ENCODE results near the gene TACSTD2.
"Not testable (repeated sequence)": the region's sequence is repeated elsewhere in the genome, so short reads cannot be mapped to it uniquely, and the experiment has no call there.

Gene TACSTD2

GRCh38 chr1:58587667-58588066 is 10.6 kb upstream of the TACSTD2 start:
- no peak for DNase-seq (ENCODE audit: low read depth)

GRCh38 chr1:58586271-58586670 is 9.2 kb upstream of the TACSTD2 start:
- DNase-seq (ENCODE audit: low read depth): no peak

- no peak for DNase-seq (ENCODE audit: low read depth)
Observed at GRCh38 chr1:58585581-58586151, 8.6 kb upstream of the TACSTD2 start.

DNA sequence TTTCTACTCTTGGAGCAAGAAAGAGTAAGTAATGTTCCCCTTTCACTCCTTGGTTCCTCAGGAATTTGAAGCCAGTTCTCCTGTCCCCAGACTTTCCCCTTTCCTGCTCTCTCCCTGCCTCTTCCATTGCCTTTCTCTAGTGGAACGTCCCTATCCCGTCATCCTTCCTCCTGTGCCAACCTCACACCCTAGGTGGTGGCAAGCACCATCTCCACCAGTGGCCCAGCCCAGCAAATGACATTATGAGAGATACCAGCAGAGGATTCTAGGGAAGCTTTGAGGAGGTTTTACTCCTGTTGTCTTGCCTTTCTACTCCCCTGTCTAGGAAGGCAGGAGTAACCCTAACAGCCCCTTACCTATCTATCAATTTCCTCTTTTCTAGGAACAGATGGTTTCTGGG is 8.1 kb upstream of the TACSTD2 start:
- DNase-seq (ENCODE audit: low read depth): no peak

DNA sequence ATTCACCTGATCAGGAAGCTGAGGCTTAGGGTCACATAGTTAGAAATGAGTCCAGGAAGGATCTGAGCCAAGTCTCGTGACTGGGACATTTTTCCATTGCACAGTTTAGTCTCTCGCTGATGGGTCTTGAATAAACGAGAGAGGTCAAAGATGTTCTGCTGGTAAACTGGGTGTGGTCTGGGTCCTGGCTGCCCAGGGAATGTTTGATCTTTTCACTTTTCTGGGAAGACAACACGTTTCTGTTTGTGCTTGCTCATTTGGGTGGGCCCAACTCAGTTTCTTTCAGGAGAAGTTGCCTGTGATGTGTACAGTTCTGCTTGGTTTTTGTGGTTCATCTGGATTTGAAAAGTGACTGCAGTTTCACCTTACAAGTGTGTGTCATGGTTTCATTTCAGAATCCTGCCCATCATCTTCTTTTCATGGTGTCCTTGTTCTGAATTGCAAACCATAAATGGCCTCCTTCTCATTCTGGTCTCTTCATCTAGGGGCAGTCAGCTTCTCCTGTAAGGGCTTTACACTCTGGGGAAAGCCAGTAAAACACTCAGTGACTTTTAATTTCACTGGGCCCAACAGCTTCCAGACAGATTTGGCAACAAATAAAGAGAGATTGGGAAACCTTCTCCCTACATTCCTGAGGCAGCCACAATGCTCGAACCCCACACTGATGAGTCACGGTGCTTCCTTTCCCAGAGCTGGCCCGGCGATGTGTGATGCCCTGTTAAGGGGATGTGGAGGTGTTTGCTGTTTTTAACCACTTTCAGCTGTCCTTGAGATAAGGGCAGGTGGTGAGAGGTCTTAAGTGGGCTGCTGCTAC is 7.2 kb upstream of the TACSTD2 start:
- DNase-seq (ENCODE audit: low read depth): peak; percentile 92

GRCh38 chr1:58583496-58583895 is 6.4 kb upstream of the TACSTD2 start:
- DNase-seq (ENCODE audit: low read depth): no peak

- DNase-seq (ENCODE audit: low read depth): not testable (repeated sequence)
Observed at GRCh38 chr1:58582143-58582542, 5.1 kb upstream of the TACSTD2 start.

GRCh38 chr1:58581641-58582040 is 4.6 kb upstream of the TACSTD2 start:
- DNase-seq (ENCODE audit: low read depth): no peak

DNA sequence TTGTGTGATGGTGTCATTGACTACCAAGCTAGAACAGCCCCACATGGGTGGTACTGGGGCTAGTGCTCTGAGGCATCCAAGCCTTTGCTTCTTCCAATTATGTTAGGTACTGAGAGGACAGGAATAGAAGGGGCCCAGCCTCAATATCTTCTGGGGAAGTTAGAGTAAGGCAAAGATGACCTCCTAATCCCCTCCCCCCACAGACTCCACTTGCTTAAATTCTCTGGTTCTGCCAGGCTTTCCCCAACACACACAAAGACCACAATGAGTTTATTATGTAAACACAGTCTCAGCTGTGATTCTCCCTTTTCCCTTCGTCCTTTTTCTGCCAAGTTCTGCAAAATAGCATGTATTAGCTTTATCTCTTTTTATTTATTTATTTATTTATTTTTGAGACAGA is 3.1 kb upstream of the TACSTD2 start:
- DNase-seq (ENCODE audit: low read depth): no peak

DNA sequence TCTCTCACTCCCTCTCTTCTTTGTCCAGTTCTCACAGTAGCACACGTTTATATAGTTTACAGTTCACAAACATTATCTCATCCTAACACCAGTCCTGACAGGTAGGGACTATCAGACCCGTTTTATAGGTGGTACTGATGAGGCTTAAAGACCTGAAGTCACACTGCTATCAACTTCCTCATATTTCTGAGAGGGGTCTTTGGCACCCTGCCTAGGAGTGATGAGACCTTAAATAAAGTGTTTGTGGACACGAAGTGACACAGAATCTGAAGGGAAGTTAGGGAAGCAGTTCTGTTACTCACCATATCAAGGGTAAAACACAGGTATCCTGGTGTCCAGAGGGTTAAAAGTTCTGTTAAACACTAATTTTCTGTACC is 590 bp upstream of the TACSTD2 start:
- DNase-seq (ENCODE audit: low read depth): no peak

DNA sequence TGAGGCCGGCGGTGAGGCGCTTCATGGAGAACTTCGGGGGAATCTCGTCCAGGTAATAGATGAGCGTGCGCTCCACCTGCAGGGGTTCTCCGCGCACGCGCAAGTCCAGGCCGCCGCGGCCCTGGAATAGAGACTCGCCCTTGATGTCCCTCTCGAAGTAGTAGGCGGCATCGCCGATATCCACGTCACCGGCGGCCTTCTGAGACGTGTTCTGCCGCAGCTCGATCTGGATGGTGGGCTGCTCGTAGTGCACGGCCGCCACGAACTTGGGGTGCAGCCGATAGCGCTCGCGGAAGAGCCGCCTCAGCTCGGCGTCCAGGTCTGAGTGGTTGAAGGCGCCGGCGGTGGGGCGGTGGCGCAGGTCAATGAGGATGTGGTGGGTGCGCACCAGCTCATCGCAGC is 726 bp downstream of the TACSTD2 start:
- no peak for DNase-seq (ENCODE audit: low read depth)

GRCh38 chr1:58575551-58576324 is 1.3 kb downstream of the TACSTD2 start:
- DNase-seq (ENCODE audit: low read depth): no peak

DNA sequence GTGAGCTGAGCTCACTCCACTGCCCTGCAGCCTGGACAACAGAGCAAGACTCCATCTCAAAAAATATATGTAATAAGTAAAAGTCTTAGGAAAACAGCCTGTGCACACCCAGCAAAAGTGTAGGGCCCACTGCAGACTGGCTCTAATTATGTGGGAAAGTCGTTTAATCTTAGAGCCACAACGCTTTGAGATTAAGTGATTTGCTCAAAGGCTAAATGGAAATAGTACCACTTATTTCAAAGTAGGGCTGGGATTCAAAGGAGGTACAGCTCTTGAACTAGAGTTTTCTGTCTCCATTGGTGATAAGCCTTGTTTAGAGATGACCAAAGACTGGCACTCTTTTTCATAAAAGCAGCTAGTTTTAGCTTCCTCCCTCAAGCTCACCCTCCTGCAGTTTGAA is 2.2 kb downstream of the TACSTD2 start:
- DNase-seq (ENCODE audit: low read depth): no peak

- DNase-seq (ENCODE audit: low read depth): no peak
Observed at GRCh38 chr1:58573705-58574591, 3.1 kb downstream of the TACSTD2 start.

DNA sequence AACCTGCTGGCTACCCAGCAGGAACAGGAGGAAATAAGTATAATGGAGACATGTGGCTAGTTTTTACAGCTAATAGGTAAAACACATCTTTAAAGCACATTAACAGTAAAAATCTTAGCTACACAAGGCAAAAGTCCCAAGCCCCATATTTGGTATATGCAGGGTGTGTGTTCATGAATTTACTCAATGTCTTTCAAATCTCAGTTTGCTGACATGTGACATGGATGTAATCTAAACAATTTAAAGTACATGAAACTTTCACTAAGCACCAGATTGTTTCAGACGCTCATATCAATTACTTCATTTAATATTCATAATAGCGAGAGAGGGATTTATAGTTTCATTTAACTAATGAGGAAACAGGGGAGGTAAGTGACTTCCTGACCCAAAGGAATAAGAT is 3.9 kb downstream of the TACSTD2 start:
- DNase-seq (ENCODE audit: low read depth): no peak

DNA sequence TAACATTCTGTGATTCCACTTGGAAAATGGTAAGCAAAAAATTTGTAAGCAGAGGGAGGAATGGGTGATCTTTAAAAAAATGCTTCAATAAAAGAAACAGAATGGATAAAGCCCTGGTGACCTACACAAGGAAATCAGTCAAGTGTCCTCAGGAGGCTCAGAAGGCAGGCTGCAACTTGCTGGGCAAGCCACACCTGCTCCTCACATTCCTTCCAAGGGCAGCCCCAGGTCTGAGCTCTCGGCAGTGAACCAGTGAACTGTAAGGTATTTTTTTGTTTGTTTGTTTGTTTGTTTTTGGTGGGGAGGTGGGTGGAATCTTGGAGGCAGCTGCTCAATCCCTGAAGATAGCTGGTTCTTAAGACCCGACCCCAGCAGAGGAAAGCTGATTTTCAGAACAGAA is 4.4 kb downstream of the TACSTD2 start:
- no peak for DNase-seq (ENCODE audit: low read depth)

- DNase-seq (ENCODE audit: low read depth): no peak
Observed at GRCh38 chr1:58571616-58572015, 5.4 kb downstream of the TACSTD2 start.

DNA sequence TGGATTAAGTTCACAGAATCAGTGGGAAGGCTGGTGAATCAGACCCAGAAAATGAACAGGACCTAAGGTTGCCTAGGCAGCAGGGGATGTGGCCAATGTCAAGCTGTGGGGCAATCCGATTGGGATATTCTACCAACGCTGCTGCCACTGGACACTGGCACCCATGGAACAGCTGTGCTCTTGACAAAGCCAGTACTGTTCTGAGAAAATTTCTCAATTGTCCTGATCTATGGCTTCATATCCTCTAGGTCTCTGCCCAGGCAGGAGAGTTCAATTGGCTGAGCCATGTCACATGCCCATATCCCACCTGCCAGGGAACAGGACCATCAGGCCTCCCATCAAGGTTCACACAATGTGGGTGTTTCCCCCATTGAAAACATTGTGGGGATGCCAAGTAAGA is 6.2 kb downstream of the TACSTD2 start:
- no peak for DNase-seq (ENCODE audit: low read depth)

DNA sequence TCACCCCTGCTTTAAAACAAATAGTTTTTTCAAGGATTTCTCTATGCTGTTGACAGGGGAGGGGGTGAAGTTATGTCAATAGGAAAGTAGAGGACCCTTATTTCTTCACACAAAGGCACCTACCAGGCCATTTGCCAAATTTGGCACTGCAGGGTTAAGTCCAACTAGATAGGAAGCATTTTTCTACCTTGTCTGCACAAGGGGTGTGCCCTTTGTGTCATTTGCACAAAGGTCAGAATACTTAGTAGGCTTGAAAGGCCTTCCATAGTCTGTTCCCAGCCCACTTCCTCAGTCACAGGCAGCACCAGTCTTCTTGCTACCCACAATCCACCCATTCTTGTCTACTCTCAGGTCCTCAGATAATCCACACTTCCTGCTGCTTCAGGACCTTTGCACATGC is 7.0 kb downstream of the TACSTD2 start:
- no peak for DNase-seq (ENCODE audit: low read depth)

DNA sequence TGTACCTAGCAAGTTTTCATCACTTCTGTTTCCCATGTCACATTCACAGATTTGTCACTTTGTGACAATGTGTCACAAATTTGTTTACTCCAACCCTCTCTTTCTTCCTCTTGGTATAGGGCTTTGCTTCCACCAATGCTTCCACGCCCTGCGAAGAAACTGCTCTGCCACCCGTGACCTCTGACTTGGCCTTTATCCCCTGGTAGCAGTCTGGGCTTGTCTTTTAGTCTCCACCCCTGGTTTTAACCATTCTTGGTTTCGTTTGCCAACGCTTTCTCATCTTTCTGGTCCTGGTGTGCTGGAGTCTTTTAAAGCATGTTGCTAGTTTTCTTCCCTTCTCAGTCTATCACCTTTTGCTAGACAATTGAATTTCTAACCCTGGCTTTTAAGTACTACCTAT is 8.1 kb downstream of the TACSTD2 start:
- DNase-seq (ENCODE audit: low read depth): no peak

DNA sequence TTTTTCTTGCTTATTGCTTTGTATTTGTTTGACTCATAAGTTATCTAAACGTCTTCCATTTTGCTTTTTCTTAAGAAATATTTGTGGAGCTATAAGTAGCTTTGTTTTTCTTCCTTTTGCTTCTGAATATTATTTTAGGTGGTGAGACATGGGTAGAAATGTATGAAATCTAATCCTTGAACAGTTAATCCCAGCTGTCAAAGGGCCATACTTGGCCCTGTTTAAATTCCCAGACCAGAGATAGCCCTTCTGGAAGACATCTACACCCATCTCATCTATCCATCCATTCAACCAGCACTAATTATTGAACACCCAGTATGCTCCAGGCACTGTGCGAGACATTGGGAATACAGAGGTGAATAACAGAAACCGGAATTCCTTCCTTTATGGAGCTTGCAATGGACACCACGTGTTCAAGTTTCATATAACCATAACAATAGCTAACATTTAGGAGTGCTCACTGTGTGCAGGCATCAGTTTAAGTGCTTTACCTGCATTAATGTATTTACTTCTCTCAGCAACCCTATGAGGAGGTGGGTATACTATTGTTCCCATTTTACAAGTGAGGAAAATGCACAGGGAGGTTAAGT is 8.7 kb downstream of the TACSTD2 start:
- DNase-seq (ENCODE audit: low read depth): no peak

DNA sequence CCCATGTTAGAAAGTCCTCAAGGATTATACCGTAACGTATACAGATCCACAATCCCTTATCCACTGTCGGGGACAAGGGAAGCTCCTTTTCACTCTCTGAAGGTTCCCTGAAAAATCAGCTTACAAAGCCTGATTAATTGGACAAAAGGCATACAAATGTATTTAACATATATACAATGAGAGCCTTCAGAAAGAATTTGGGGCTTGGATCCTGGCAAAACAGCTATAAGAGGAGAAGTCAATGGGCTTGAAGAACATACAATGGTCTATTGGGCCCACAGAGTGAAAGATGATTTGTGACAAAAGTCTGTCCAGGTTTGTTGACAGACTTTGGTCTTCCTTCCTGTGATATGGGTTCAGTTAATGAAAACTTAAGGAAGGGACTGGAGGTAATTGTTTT is 10.7 kb downstream of the TACSTD2 start:
- no peak for DNase-seq (ENCODE audit: low read depth)

Data from HS-5 (cell line).